Tibial nerve (tissue), 4 donors: Measurements from ENCODE around the gene IRF2BP1. TPM values are rescaled to one million over a fixed set of nuclear protein-coding genes. Genes with fewer than 3 reads are reported as not detected.

Source experiments
- DNase-seq, 2 donors: peaks; one replicate each; pipeline ENCODE4 v3.0.0-alpha.2; 2019; ENCODE audit warnings: low spot score in 2 of 2
- H3K27ac ChIP-seq, 4 donors: fragments of 200-600 bp; sonication (generic) in 3 of 4; one replicate each; pipeline ENCODE4 v1.5.1; 2017 to 2019; ENCODE audit warnings: mild to moderate bottlenecking in 1 of 4
- H3K27me3 ChIP-seq, 2 donors: fragments of 200-600 bp; sonication (generic) in 1 of 2; one replicate each; pipeline versions ENCODE4 v1.5.1 to v1.6.0; 2017 to 2019
- H3K36me3 ChIP-seq, 3 donors: fragments of 200-600 bp; sonication (generic); one replicate each; pipeline ENCODE4 v1.5.1; 2018 to 2019
- H3K4me1 ChIP-seq, 4 donors: fragments of 200-600 bp; sonication (generic) in 3 of 4; one replicate each; pipeline ENCODE4 v1.5.1; 2017 to 2019
- H3K4me3 ChIP-seq, 4 donors: fragments of 200-600 bp; sonication (generic) in 3 of 4; one replicate each; pipeline ENCODE4 v1.5.1; 2017 to 2019; ENCODE audit warnings: mild to moderate bottlenecking in 1 of 4, moderate library complexity in 1 of 4
- H3K9me3 ChIP-seq, 4 donors: fragments of 200-600 bp; sonication (generic) in 3 of 4; one replicate each; pipeline ENCODE4 v1.5.1; 2017 to 2019
- CTCF ChIP-seq, 5 experiments: fragments of 200-600 bp in 3 of 5; fragments of 450-650 bp in 2 of 5; sonication (generic) in 3 of 5; IDR thresholded peaks; one replicate each; pipeline ENCODE4 v1.5.1; 2016 to 2019; ENCODE audit warnings: antibody characterized with exemption in 5 of 5, mild to moderate bottlenecking in 3 of 5, moderate library complexity in 2 of 5
- EP300 ChIP-seq, 2 donors: sonication (generic); formaldehyde crosslinking; IDR thresholded peaks; one replicate each; pipeline ENCODE4 v1.6.1; 2017; ENCODE audit warnings: antibody characterized with exemption in 2 of 2, mild to moderate bottlenecking in 1 of 2
- POLR2A ChIP-seq, 2 donors: fragments of 450-650 bp; IDR thresholded peaks; one replicate each; pipeline ENCODE4 v1.6.1; 2017; ENCODE audit warnings: antibody characterized with exemption in 2 of 2, mild to moderate bottlenecking in 2 of 2, moderate library complexity in 2 of 2
- WGBS, 2 donors: methylation state at CpG; one replicate each; pipeline ENCODE4 v1.1.5; 2018; 5-methylcytosine and 5-hydroxymethylcytosine counted together
- total RNA-seq, 4 donors: library from RNA; depleted of rRNA; stranded (reverse); fragments of >200 nt; gene quantifications; one replicate each; pipeline ENCODE4 v1.1.0, GENCODE V29; 2016

Gene IRF2BP1
- total RNA-seq, 4 donors from 2014 or later = 16.4 to 33.3 (median 27.2) TPM

GRCh38 chr19:45864629-45865082, 21.3 kb downstream of the IRF2BP1 start:
- Histone ChIP-seq H3K9me3 (no peaks in the 10 kb centered on the region), H3K4me1 (peaks cover 0 to 34% (median 21%) of the 10 kb centered on the region in 4 donors), H3K36me3 (peaks cover 0 to 11% (median under 1%) of the 10 kb centered on the region in 3 donors), H3K27ac (no peak overlapping the region), H3K4me3 (peak overlapping the region in 2 of 4 donors; percentile 96 to 97), H3K27me3 (peaks cover 2 to 31% of the 10 kb centered on the region in 2 donors)
- no peak for DNase-seq
- 11 to 17% methylated on average over 12 of the region's 12 CpGs for WGBS, 2 donors
- no peak for TF ChIP-seq POLR2A (IDR thresholded peaks at IDR 0.05)
- no peak for TF ChIP-seq CTCF (IDR thresholded peaks at IDR 0.05)
- TF ChIP-seq EP300 (IDR thresholded peaks at IDR 0.05) = no peak

DNA sequence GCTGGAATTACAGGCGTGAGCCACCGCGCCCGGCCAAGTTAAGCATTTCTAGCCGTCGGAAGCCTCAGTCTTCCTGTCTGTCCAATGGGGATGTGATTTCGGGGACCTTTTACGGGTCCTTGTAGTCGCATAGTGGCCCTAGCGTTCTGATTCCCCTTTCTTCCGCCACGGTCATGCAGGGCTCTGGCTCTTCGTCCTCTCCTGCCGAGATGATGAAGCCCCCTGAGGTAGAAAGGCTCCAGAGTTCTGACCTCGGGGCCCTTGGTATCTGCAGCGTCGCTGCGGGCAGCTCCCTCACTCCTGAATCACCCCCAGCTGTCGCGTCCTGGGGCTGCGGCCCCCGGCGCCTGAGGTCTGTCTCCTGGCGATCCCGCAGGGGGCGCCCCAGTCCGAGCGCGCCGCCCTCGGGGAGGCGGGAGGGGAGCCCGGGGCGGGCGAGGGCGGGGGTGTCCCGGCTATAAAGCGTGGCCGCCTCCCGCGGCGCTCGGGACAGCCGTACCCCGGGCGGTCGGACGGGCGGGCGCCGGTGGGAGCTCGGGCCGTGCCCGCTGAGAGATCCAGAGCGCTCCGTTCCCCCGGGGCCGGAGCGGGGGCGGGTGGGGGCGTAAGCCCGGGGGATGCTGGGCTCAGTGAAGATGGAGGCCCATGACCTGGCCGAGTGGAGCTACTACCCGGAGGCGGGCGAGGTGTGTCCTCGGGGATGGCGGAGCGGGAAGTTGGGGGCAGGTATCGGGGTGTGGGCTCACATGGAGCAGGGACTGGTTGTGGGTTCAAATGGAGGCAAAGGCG, 21.9 kb downstream of the IRF2BP1 start, which contains the start of gene FOXA3:
FOXA3 (plus strand) TSS at position 487 of the 789 bp plus-strand sequence; CDS start at position 618, 131 bp downstream.
- WGBS, 2 donors = 1 to 5% methylated on average over 29 to 32 of the region's 71 CpGs
- peaks cover 0 to 34% (median 21%) of the 10 kb centered on the region in 4 donors for H3K4me1 ChIP-seq
- no peak for TF ChIP-seq POLR2A (IDR thresholded peaks at IDR 0.05)
- TF ChIP-seq EP300 (IDR thresholded peaks at IDR 0.05) = no peak
- TF ChIP-seq CTCF (IDR thresholded peaks at IDR 0.05) = peak; percentile 40 to 61 (median 51)
- no peak for DNase-seq
- H3K27ac ChIP-seq = no peak within 1 kb of the TSS
- peaks cover 0 to 17% (median 7%) of the 10 kb centered on the region in 3 donors for H3K36me3 ChIP-seq
- H3K27me3 ChIP-seq = peaks cover 2 to 31% of the 10 kb centered on the region in 2 donors
- H3K4me3 ChIP-seq = peak within 1 kb of the TSS; percentile 23 to 97 (median 94)
- H3K9me3 ChIP-seq = no peaks in the 10 kb centered on the region

DNA sequence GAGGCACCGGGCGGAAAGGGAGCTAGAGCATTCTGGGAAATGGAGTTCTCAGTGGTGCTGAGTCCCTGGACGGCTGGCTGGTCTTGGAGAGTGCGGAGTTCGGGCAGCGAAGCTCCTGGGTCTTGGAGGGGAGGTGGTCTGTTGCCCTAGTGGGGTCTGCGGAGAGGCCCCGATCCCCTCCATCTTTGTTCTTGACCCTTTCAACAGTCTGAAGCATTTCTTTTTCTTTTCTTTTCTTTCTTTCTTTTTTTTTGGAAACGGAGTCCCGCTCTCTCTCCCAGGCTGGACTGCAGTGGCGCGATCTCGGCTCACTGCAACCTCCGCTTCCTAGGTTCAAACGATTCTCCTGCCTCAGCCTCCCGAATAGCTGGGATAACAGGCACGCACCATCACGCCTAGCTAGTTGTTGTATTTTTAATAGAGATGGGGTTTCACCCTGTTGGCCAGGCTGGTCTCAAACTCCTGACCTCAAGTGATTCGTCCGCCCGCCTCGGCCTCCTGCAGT, 22.6 kb downstream of the IRF2BP1 start:
- H3K9me3 ChIP-seq = no peaks in the 10 kb centered on the region
- peak overlapping the region; percentile 23 to 97 (median 94) for H3K4me3 ChIP-seq
- H3K27ac ChIP-seq = no peak overlapping the region
- H3K4me1 ChIP-seq = peaks cover 0 to 34% (median 21%) of the 10 kb centered on the region in 4 donors
- WGBS, 2 donors = 3 to 7% methylated on average over 21 to 22 of the region's 22 CpGs
- peaks cover 2 to 31% of the 10 kb centered on the region in 2 donors for H3K27me3 ChIP-seq
- no peak for DNase-seq
- H3K36me3 ChIP-seq = peaks cover 0 to 24% (median 12%) of the 10 kb centered on the region in 3 donors
- peak in 1 of 2 donors; percentile 57 for TF ChIP-seq EP300 (IDR thresholded peaks at IDR 0.05)
- TF ChIP-seq POLR2A (IDR thresholded peaks at IDR 0.05) = no peak
- TF ChIP-seq CTCF (IDR thresholded peaks at IDR 0.05) = no peak

- no peaks in the 10 kb centered on the region for H3K9me3 ChIP-seq
- peaks cover 0 to 34% (median 21%) of the 10 kb centered on the region in 4 donors for H3K4me1 ChIP-seq
- peak within 1 kb of the TSS; percentile 88 to 97 (median 92) for H3K27ac ChIP-seq
- peaks cover 2 to 31% of the 10 kb centered on the region in 2 donors for H3K27me3 ChIP-seq
- H3K4me3 ChIP-seq = peak within 1 kb of the TSS; percentile 75 to 97 (median 94)
- 0 to 1% methylated on average over 58 to 60 of the region's 65 CpGs for WGBS, 2 donors
- TF ChIP-seq POLR2A (IDR thresholded peaks at IDR 0.05) = peak; percentile 37 to 83
- peak in 1 of 5 experiments; percentile 29 for TF ChIP-seq CTCF (IDR thresholded peaks at IDR 0.05)
- peak; percentile 90 to 98 for TF ChIP-seq EP300 (IDR thresholded peaks at IDR 0.05)
- peak; percentile 96 to 98 for DNase-seq
- peaks cover 0 to 30% (median 12%) of the 10 kb centered on the region in 3 donors for H3K36me3 ChIP-seq
Measured at GRCh38 chr19:45862564-45863334, 23.2 kb downstream of the IRF2BP1 start, which contains the start of gene SYMPK. Gene SYMPK (minus strand): TSS chr19:45863147. CDS start chr19:45854495, 8,652 bp downstream.
